GM15510 (cell line): ENCODE results near the gene SCNM1.

Source experiments
- POLR2A ChIP-seq: IDR thresholded peaks from 3 replicates; pipeline ENCODE4 v1.6.1; 2011; ENCODE audit warnings: borderline replicate concordance; ENCODE audit not compliant: insufficient read length; ENCODE audit errors: extremely low read depth

The SCNM1 gene

DNA sequence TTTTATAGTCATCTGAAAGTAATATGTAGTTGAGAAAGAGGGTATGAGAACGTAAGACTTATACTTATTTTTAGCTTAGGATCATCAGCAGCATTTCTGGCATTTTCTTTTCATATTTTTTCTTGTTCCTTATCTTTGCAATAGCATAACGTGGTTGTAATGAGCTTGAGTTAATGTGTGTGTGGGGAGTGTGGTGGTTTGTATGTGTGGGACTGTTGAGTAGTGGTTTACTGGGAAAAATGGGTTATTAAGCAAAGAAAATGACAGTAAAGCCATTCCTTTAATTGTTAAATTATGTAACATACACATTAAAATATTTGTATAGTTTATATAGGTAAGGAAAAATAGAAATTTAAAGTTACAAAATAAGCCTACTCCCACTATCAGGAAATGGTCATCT lies 47.6 kb downstream of the SCNM1 start:
- no peak for TF ChIP-seq POLR2A
